GM18909 (cell line): ENCODE measurements around the gene METTL13.

Experiments
- ATAC-seq: cut with Tn5 transposase; IDR thresholded peaks from one replicate; pipeline ENCODE4 v1.9.1; 2021; ENCODE audit warnings: mild to moderate bottlenecking; ENCODE audit not compliant: unreplicated experiment, poor library complexity

METTL13 gene

DNA sequence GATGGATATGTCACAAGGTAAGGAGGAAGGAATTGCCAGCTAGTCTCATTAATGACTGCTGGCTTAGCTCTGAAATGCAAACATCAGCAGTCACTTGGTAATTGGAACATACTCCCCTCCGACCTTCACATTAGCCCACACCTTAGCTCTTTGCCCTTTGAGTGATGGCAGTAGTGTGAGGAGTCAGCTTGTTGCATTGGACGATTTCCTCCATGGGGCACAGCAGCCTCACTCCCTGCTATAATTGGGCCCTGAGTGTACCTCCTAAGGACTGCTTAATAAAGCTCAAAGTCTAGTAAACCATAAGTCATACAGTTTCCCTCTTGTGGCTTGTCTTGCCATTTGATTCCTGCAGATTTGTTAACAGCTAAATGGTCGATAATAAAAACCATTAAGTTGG lies 19.4 kb downstream of the METTL13 start:
- ATAC-seq = no peak

DNA sequence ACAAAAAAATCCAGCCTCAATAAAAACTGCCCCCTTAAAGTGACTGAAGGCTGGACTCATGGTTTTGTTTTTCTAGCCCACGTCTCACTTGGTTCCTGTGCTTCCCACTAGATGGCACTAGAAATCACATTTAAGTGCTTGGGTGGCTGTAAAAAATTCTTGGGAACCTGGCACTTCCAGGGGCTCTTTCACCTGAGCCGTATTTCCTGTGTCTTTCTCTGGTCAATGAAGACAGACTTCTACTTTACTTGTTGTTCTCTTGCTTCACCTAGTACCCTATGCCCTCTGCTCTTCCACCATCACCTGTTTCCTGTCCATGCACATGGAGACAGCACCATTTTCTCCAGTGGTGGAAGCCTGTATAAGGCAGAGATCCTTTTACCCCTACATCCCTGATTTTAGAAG lies 20.0 kb downstream of the METTL13 start:
- no peak for ATAC-seq

DNA sequence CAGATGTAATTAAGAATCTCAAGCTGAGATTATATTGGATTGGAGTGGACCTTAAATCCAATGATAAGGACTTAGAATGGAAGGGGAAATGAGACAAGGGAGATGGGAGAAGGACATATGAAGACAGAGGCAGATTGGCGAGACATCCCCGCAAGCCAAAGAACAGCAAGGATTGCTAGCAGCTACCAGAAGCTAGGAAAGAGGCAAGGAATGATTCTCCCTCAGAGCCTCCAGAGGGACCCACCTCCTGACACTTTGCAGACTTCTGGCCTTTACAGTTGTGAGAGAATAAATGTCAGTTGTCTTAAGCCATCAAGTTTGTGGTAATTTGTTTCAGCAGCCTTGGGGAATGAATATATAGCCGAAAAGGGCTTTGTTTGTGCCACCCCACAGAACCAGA lies 20.7 kb downstream of the METTL13 start:
- ATAC-seq = no peak

DNA sequence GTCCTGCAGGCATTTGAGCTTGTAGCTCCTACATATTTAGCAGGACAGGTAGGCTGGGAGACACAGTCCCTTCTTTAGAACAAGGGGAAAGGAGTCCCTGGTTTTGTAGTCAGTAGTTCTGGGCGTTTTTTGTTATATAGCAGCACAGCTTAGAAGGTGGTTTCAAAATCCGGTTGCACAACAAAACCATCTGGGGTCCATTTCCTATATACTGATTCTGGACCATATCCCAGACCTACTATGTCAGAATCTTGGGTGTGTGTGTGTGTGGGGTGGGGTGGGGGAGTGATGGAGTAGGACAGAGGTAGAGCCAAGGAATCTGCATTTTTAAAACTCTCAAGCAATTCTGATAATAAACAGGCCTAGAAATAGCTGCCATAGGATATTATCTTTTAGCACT lies 21.6 kb downstream of the METTL13 start:
- ATAC-seq = no peak

DNA sequence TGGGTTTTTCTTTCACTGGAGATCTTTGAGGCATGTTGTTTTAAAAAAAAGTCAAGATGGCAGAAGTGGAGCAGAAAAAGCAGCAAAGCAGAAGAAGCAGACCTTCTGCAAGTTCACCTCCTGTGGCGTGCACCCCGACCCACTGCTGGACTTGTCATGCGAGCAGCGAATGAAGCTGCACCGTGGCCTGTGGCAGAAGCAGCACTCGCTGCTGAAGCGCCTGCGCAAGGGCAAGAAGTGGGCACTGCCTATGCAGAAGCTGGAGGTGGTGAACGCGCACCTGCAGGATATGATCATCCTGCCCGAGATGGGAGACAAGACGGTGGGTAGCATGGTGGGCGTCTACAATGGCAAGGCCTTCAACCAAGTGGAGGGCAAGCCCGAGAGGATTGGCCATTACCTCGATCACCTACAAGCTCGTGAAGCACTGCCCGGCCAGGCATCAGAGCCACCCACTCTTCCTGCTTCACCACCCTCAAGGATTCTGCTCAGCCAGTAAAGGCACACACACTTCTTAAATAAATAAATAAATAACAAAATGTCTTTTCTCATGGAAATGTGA lies 22.1 kb downstream of the METTL13 start:
- ATAC-seq = no peak

DNA sequence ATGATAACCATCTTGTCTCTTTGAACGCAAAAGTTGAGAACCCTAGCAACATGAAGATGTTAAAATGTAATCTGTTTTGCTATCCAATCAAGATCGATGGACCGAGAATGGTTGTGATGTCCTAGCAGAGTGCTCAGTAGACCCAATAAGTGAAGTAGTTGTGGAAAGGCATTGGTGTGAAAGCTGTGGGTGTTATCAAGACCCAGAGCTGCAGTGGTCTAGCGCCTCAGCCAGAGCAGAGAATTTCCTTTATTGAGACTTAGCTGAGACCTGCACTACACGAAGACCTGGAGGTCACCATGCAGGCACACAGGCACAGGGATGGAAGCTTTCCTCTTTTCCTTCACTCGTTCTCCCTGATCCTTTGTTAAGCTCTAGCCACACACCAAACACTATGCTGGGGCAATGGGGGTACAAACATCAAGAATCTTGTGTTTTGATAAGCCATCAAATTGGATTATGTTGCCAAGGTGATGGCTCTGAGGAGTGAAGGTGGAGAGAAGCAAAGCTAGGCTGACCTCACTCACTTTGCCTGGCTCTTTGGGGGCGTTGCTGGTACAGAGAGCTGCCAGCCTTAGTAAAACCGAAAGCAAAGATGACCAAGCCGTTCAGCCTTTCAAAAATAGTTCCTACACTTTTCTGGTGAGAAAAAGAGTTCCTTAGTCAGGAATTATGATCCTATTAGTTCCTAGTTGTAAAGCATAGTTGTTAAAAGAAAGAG lies 24.1 kb downstream of the METTL13 start:
- ATAC-seq = peak; percentile 87

- no peak for ATAC-seq
Observed at GRCh38 chr1:171807556-171807955, 26.1 kb downstream of the METTL13 start.

- no peak for ATAC-seq
Observed at GRCh38 chr1:171809834-171810233, 28.4 kb downstream of the METTL13 start.

- no peak for ATAC-seq
Observed at GRCh38 chr1:171811672-171812071, 30.2 kb downstream of the METTL13 start.

DNA sequence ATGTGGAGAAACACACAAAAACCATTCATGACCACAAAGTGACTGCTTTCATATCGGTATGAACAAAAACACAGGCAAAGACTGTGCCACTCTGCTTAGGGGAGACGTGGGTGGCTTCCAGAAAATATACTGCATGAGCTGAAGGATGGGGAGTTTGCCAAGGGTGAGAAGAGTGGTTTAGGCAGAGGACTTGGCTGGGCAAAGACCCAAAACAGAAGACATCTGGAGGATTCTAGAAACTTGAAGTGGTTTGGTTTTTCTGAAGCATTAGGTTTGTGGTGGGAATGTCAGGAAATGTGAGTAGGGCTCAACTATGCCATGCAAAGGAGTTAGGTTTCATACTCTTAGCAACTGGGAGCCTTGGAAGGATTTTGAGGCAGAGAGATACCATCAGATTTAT lies 33.2 kb downstream of the METTL13 start:
- no peak for ATAC-seq

- ATAC-seq = no peak
Observed at GRCh38 chr1:171816300-171816901, 34.9 kb downstream of the METTL13 start.

DNA sequence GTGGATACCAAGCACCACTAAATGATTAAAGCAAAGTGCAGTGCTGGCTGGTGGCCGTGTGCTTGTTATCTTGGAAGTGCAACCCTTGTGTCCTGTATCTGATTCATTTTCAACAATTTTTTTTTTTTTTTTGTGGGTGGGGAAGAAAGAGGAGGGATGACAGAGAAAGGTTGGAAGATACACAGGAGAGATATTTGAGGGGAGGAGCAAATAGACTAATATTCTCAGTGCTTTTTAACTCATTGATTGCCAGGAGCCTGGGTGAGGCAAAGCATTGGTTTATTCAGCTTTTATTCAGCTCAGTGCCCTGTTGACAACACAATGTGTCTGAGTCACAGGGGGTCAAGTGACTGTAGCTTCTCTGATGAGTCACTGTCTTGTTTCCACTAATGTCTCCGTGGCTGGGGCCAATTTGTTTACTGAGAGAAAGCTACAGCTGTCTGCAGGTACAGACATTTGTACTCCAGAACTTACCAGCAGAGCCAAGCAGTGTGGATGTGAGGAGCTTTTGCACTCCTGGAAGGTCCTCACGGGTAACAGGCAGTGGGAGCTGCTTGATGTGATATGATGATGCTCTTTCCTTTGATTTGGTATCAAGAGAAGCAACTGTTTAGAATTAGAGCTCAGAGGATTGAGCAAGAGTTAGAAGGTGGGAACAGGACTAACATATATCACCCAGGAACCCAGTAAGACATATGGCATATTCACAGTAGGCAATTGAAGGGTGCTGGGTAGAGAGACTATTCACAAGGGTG lies 36.2 kb downstream of the METTL13 start:
- no peak for ATAC-seq

DNA sequence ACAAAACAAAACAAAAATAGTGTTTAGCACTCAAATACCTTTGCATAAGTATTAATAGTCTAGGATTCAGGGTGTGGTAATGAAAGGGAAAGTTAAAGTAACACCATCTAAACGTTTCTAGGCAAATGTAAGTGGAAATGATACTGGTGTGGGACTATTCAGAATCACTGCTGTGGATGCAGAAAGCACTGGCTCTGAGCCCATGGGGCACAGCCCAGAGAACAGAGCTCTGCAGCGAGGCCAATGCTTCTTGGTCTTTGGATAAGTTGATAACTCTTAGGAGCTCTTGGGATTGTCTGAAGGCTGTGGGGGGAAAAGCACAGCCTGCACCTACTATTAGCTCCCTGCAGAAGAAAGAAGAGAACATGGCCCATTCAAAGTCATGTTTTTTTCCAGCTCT lies 38.5 kb downstream of the METTL13 start:
- no peak for ATAC-seq

DNA sequence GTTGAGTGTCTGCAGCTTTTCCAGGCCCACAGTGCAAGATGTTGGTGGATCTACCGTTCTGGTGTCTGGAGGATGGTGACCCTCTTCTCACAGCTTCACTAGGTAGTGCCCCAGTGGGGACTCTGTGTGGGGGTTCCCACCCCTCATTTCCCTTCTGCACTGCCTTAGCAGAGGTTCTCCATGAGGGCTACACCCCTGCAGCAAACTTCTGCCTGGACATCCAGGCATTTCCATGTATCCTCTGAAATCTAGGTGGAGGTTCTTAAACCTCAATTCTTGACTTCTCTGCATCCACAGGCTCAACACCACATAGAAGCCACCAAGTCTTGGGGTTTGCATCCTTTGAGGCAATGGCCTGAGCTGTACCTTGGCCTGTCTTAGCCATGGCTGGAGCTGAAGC lies 45.5 kb downstream of the METTL13 start:
- no peak for ATAC-seq

GRCh38 chr1:171828794-171829193 lies 47.3 kb downstream of the METTL13 start:
- ATAC-seq = no peak

GRCh38 chr1:171833091-171833825 lies 51.8 kb downstream of the METTL13 start:
- ATAC-seq = no peak

DNA sequence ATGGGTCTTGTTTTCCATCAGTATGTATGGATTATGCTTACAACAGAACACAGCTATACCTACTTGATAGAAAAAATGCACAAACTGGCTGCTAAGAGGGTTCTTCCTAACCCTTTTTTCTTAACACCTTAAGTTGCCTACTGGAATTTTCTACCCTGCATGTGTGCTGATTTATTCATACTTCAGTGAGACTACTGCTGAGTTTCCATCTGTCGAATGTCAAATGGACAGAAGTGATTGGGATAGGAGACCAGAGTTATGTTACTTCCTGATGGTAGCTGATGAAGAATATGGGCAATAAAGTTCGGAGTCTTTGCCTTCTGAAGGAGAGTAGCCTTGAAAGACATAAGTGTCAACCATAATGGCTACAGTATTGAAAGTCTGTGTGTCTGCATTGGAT lies 53.4 kb downstream of the METTL13 start:
- no peak for ATAC-seq

- no peak for ATAC-seq
Observed at GRCh38 chr1:171835891-171836290, 54.4 kb downstream of the METTL13 start.

- ATAC-seq = peak; percentile 85
Observed at GRCh38 chr1:171841050-171841910, 59.8 kb downstream of the METTL13 start, which contains the start of gene DNM3. DNM3 (plus strand) TSS chr1:171841498; CDS start chr1:171841657, 159 bp downstream.
